Measurements from ENCODE around the gene IQGAP1. TPM values are rescaled to one million over a fixed set of nuclear protein-coding genes. Genes with fewer than 3 reads are reported as not detected.

Gene IQGAP1
- total RNA-seq, 1 donor from 2014 or later, result 178 TPM

DNA sequence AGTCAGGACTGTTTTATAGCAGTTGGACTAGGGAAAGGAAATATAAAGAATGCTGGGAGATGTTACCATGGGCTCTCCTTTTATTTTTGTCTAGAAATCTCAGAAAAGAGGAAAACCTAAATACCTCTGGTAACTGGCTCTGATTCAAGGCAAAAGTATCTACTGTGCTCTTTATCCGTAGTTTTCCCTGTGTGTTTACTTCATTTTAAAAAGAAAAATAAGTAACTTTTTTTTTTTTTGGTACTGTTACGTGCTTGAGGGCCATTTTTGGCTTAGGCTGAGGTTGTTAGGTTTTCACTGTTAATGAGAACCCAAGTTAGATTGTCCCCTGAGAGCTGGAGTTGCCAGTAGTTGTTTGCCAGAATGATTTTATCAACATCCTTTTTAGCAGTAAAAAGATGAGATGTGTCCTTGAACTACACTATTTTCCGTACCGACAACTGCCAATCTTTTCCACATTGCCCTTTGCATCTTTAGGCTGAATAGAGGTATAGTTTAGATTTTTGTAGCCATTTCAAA lies 35.8 kb downstream of the IQGAP1 start:
- H3K27me3 Mint-ChIP-seq (ENCODE audit: unreplicated experiment), result no peaks in the 10 kb centered on the region
- no peak for DNase-seq (ENCODE audit: extremely low spot score, unreplicated experiment)
- H3K27ac Mint-ChIP-seq (ENCODE audit: unreplicated experiment), result peak overlapping the region; percentile 69
- H3K36me3 Mint-ChIP-seq (ENCODE audit: unreplicated experiment), result peaks cover 6% of the 10 kb centered on the region
- H3K4me3 Mint-ChIP-seq (ENCODE audit: unreplicated experiment), result no peak overlapping the region
- TF ChIP-seq, protein P1, sequence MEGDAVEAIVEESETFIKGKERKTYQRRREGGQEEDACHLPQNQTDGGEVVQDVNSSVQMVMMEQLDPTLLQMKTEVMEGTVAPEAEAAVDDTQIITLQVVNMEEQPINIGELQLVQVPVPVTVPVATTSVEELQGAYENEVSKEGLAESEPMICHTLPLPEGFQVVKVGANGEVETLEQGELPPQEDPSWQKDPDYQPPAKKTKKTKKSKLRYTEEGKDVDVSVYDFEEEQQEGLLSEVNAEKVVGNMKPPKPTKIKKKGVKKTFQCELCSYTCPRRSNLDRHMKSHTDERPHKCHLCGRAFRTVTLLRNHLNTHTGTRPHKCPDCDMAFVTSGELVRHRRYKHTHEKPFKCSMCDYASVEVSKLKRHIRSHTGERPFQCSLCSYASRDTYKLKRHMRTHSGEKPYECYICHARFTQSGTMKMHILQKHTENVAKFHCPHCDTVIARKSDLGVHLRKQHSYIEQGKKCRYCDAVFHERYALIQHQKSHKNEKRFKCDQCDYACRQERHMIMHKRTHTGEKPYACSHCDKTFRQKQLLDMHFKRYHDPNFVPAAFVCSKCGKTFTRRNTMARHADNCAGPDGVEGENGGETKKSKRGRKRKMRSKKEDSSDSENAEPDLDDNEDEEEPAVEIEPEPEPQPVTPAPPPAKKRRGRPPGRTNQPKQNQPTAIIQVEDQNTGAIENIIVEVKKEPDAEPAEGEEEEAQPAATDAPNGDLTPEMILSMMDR (IDR thresholded peaks at IDR 0.05), result no peak
- H3K4me1 Mint-ChIP-seq (ENCODE audit: unreplicated experiment), result peaks cover 61% of the 10 kb centered on the region
- H3K9me3 Mint-ChIP-seq (ENCODE audit: unreplicated experiment), result no peaks in the 10 kb centered on the region

DNA sequence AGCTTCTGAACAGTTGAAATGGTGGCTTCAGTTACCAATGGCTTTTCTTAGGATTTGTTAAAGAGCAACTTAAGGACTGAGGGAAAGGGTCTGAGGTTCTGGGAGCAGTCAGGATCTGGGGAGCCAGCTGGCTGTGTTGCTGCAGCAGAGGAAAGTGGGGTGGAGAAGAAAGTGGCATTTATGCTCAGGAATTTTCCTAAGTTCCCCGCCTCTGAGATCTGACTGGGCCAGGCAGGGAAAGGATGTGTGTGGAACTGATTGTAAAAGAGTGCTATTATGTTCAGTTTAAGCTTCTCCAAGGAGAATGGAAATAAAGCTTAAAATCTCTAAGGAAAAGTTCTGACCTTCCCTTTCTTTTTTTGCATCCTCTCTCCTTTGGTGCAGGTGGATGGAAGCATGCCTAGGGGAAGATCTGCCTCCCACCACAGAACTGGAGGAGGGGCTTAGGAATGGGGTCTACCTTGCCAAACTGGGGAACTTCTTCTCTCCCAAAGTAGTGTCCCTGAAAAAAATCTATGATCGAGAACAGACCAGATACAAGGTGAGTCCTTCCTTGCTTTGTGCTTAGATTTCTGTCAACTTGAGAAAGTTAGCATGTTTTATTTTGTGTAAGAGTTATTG lies 37.8 kb downstream of the IQGAP1 start:
- TF ChIP-seq, protein P1 (IDR thresholded peaks at IDR 0.05), result no peak
- no peak overlapping the region for H3K4me3 Mint-ChIP-seq (ENCODE audit: unreplicated experiment)
- no peaks in the 10 kb centered on the region for H3K9me3 Mint-ChIP-seq (ENCODE audit: unreplicated experiment)
- H3K27ac Mint-ChIP-seq (ENCODE audit: unreplicated experiment), result peak overlapping the region; percentile 76
- H3K4me1 Mint-ChIP-seq (ENCODE audit: unreplicated experiment), result peaks cover 43% of the 10 kb centered on the region
- peaks cover 16% of the 10 kb centered on the region for H3K36me3 Mint-ChIP-seq (ENCODE audit: unreplicated experiment)
- H3K27me3 Mint-ChIP-seq (ENCODE audit: unreplicated experiment), result no peaks in the 10 kb centered on the region
- no peak for DNase-seq (ENCODE audit: extremely low spot score, unreplicated experiment)

DNA sequence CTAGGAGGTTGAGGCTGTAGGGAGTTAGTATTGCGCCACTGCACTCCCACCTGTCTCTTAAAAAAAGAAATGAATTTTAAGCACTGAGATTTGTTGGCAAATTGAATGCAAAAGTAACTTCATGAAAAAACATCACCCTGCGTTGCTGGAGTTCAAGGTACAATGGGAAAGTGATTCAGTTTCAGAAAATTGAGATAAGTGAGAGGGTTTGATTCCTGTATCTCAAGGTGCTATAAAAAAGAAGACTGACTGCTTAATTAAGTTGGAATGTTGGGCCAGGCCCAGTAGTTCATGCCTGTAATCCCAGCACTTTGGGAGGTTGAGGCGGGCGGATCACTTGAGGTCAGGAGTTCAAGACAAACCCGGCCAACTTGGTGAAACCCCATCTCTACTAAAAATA lies 39.1 kb downstream of the IQGAP1 start:
- no peak for DNase-seq (ENCODE audit: extremely low spot score, unreplicated experiment)
- Mint-ChIP-seq H3K27me3 (ENCODE audit: unreplicated experiment) (no peaks in the 10 kb centered on the region), H3K27ac (ENCODE audit: unreplicated experiment) (no peak overlapping the region), H3K36me3 (ENCODE audit: unreplicated experiment) (peaks cover 19% of the 10 kb centered on the region), H3K4me3 (ENCODE audit: unreplicated experiment) (no peak overlapping the region), H3K4me1 (ENCODE audit: unreplicated experiment) (peaks cover 35% of the 10 kb centered on the region), H3K9me3 (ENCODE audit: unreplicated experiment) (no peaks in the 10 kb centered on the region)
- TF ChIP-seq, protein P1 (IDR thresholded peaks at IDR 0.05), result no peak

DNA sequence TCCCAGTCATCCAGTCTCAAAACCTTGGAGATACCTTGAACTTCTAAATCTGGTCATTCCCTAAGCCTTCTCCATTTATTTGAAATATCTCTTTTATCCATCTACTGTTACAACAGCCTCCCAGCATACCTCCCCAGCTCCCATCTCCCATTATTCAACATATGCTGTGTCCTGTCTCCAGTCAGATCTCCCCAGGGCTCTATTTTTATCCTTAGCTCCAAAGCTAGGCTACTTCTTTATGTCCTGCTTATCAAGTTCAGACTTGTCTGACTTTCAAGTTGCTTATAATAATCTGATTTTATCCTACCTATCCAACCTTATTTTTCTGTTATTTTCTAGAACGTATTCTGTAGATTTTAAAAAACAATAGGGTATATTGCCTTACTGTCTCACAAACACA lies 44.2 kb downstream of the IQGAP1 start:
- Mint-ChIP-seq H3K9me3 (ENCODE audit: unreplicated experiment) (no peaks in the 10 kb centered on the region), H3K27me3 (ENCODE audit: unreplicated experiment) (no peaks in the 10 kb centered on the region), H3K4me3 (ENCODE audit: unreplicated experiment) (no peak overlapping the region), H3K4me1 (ENCODE audit: unreplicated experiment) (peaks cover 8% of the 10 kb centered on the region), H3K36me3 (ENCODE audit: unreplicated experiment) (peaks cover 37% of the 10 kb centered on the region), H3K27ac (ENCODE audit: unreplicated experiment) (peak overlapping the region; percentile 62)
- TF ChIP-seq, protein P1 (IDR thresholded peaks at IDR 0.05), result no peak
- no peak for DNase-seq (ENCODE audit: extremely low spot score, unreplicated experiment)

DNA sequence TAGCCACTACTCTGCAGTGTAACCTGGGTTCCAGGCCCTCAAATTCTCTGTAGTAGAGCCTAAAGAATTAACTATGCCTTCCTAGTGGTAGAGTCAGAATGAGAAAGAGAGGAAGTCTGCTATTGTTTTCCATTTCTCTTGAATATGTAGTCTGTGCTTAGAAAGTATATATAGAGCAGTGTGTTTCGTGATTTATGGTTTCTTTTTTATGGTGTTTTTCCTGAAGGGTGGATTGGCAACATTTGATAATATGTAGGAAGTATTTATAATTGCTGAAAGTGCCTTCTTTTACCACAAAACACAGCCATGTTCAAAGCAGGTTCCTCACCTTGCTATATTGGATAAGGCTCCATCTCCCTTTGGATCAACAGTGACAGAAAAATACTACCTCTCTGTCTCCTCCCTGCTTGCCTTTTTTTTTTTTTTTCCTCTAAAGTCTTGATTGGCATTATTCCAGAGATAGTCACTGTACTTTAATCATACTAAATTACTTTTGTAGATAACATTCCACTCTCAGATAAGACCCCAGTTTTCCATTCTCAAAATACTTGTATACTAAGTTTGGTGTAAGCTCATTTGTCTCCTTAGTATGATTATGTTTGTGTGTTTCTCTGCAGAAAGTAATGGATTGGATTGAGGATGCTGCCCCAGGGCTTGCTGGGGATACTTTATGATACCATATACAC lies 47.8 kb downstream of the IQGAP1 start:
- Mint-ChIP-seq H3K4me3 (ENCODE audit: unreplicated experiment) (no peak overlapping the region), H3K36me3 (ENCODE audit: unreplicated experiment) (peaks cover 38% of the 10 kb centered on the region), H3K27me3 (ENCODE audit: unreplicated experiment) (no peaks in the 10 kb centered on the region), H3K9me3 (ENCODE audit: unreplicated experiment) (no peaks in the 10 kb centered on the region), H3K4me1 (ENCODE audit: unreplicated experiment) (peaks cover 8% of the 10 kb centered on the region), H3K27ac (ENCODE audit: unreplicated experiment) (peak overlapping the region; percentile 45)
- TF ChIP-seq, protein P1 (IDR thresholded peaks at IDR 0.05), result no peak
- no peak for DNase-seq (ENCODE audit: extremely low spot score, unreplicated experiment)
